Measurements from ENCODE around the gene ELP2. TPM values are rescaled to one million over a fixed set of nuclear protein-coding genes. Genes with fewer than 3 reads are reported as not detected.
A peak's percentile ranks its signal among the peaks of the same experiment; 100 is the strongest.

Gene ELP2
- total RNA-seq, 2 experiments from 2014 or later = 40.3 to 50.5 TPM

- no peak overlapping the region for H2AFZ ChIP-seq (ENCODE audit: low read length)
- no peak overlapping the region for H3K4me3 ChIP-seq (ENCODE audit: low read depth, low read length, poor library complexity, severe bottlenecking)
- DNase-seq (ENCODE audit: low spot score) = no peak
- intact Hi-C loops (cut with micrococcal nuclease; ENCODE audit: unreplicated experiment) = no loop called here
- CTCF ChIA-PET (ENCODE audit: unreplicated experiment) = no interaction called here
- H3K9me3 ChIP-seq (ENCODE audit: low read length) = no peaks in the 10 kb centered on the region
- H4K20me1 ChIP-seq (ENCODE audit: insufficient read depth, low read length) = no peaks in the 10 kb centered on the region
- H3K79me2 ChIP-seq (ENCODE audit: insufficient read depth, low read depth, low read length) = no peaks in the 10 kb centered on the region
- peak overlapping the region; percentile 26; the same call in 1 of the 2 replicates for H3K4me2 ChIP-seq (ENCODE audit: low read length)
- no peaks in the 10 kb centered on the region for H3K9me2 ChIP-seq (ENCODE audit: insufficient read depth, low read length)
- POLR2A ChIA-PET = interaction anchor here (0.6 kb wide), 1 partner anchor 159 kb away, joined by 4 read pairs; no protein-coding TSS in a partner anchor
- BruUV-seq (replicated peaks) = no TSS peak
- H3K36me3 ChIP-seq (ENCODE audit: insufficient read depth, low read length) = no peaks in the 10 kb centered on the region
- no peak for TF ChIP-seq EZH2phosphoT487 (IDR thresholded peaks at IDR 0.05; ENCODE audit: borderline replicate concordance, low read depth, low read length)
- no peak for TF ChIP-seq CTCF (conservative IDR thresholded peaks at IDR 0.05; ENCODE audit: low read length)
- H3K27ac ChIP-seq (ENCODE audit: low read depth, low read length, poor library complexity, severe bottlenecking) = no peak overlapping the region
- H3K4me1 ChIP-seq (ENCODE audit: insufficient read depth, low read length, poor library complexity, severe bottlenecking) = no peaks in the 10 kb centered on the region
Observed at GRCh38 chr18:36187826-36188721, 58.4 kb downstream of the ELP2 start.

- intact Hi-C loops (cut with micrococcal nuclease; ENCODE audit: unreplicated experiment) = no loop called here
- Histone ChIP-seq H3K36me3 (ENCODE audit: insufficient read depth, low read length) (no peaks in the 10 kb centered on the region), H2AFZ (ENCODE audit: low read length) (no peak overlapping the region), H3K4me2 (ENCODE audit: low read length) (no peak overlapping the region), H3K4me1 (ENCODE audit: insufficient read depth, low read length, poor library complexity, severe bottlenecking) (no peaks in the 10 kb centered on the region), H4K20me1 (ENCODE audit: insufficient read depth, low read length) (no peaks in the 10 kb centered on the region), H3K9me3 (ENCODE audit: low read length) (no peaks in the 10 kb centered on the region), H3K27ac (ENCODE audit: low read depth, low read length, poor library complexity, severe bottlenecking) (no peak overlapping the region), H3K4me3 (ENCODE audit: low read depth, low read length, poor library complexity, severe bottlenecking) (no peak overlapping the region), H3K9me2 (ENCODE audit: insufficient read depth, low read length) (no peaks in the 10 kb centered on the region), H3K79me2 (ENCODE audit: insufficient read depth, low read depth, low read length) (no peaks in the 10 kb centered on the region)
- POLR2A ChIA-PET = no interaction called here
- no TSS peak for BruUV-seq (replicated peaks)
- DNase-seq (ENCODE audit: low spot score) = no peak
- no peak for TF ChIP-seq EZH2phosphoT487 (IDR thresholded peaks at IDR 0.05; ENCODE audit: borderline replicate concordance, low read depth, low read length)
- TF ChIP-seq CTCF (conservative IDR thresholded peaks at IDR 0.05; ENCODE audit: low read length) = no peak
- CTCF ChIA-PET (ENCODE audit: unreplicated experiment) = interaction anchor here (0.5 kb wide), 1 partner anchor 60 kb away, joined by 3 read pairs; the partner anchor contains the start of gene SLC39A6
Observed at GRCh38 chr18:36188916-36189315, 59.2 kb downstream of the ELP2 start.

- H3K79me2 ChIP-seq (ENCODE audit: insufficient read depth, low read depth, low read length) = no peaks in the 10 kb centered on the region
- TF ChIP-seq EZH2phosphoT487 (IDR thresholded peaks at IDR 0.05; ENCODE audit: borderline replicate concordance, low read depth, low read length) = no peak
- no peak for TF ChIP-seq CTCF (conservative IDR thresholded peaks at IDR 0.05; ENCODE audit: low read length)
- intact Hi-C loops (cut with micrococcal nuclease; ENCODE audit: unreplicated experiment) = no loop called here
Observed at GRCh38 chr18:36189486-36189885, 59.8 kb downstream of the ELP2 start.

More at GRCh38 chr18:36189486-36189885, 59.8 kb downstream of the ELP2 start:
- Histone ChIP-seq H3K9me2 (ENCODE audit: insufficient read depth, low read length) (no peaks in the 10 kb centered on the region), H3K4me1 (ENCODE audit: insufficient read depth, low read length, poor library complexity, severe bottlenecking) (no peaks in the 10 kb centered on the region), H3K4me3 (ENCODE audit: low read depth, low read length, poor library complexity, severe bottlenecking) (no peak overlapping the region), H3K9me3 (ENCODE audit: low read length) (no peaks in the 10 kb centered on the region), H4K20me1 (ENCODE audit: insufficient read depth, low read length) (no peaks in the 10 kb centered on the region), H3K36me3 (ENCODE audit: insufficient read depth, low read length) (no peaks in the 10 kb centered on the region), H2AFZ (ENCODE audit: low read length) (no peak overlapping the region), H3K27ac (ENCODE audit: low read depth, low read length, poor library complexity, severe bottlenecking) (no peak overlapping the region), H3K4me2 (ENCODE audit: low read length) (no peak overlapping the region)
- POLR2A ChIA-PET = interaction anchor here (0.5 kb wide), 1 partner anchor 131 kb away, joined by 3 read pairs; no protein-coding TSS in a partner anchor
- CTCF ChIA-PET (ENCODE audit: unreplicated experiment) = interaction anchor here (0.5 kb wide), 1 partner anchor 60 kb away, joined by 3 read pairs; the partner anchor contains the start of gene SLC39A6
- no peak for DNase-seq (ENCODE audit: low spot score)
- BruUV-seq (replicated peaks) = no TSS peak

All from OCI-LY7 (cell line).